Calu3 (cell line): Measurements from ENCODE around the gene MRTFA. TPM values are rescaled to one million over a fixed set of nuclear protein-coding genes. Genes with fewer than 3 reads are reported as not detected.

Experiments used
- BruUV-seq: library from RNA; stranded (reverse); fragments of 400-500 nt; replicated peaks from 2 replicates; lab custom pipeline; 2021; lab: Mats Ljungman, UMichigan
- CTCF ChIA-PET: fragments of 300-600 bp; sonication (Branson Sonifier 250); formaldehyde crosslinking; loops from one replicate; lab custom pipeline; 2022; ENCODE audit warnings: antibody characterized with exemption; lab: Charles Lee
- DNase-seq: peaks from one replicate; pipeline ENCODE4 v3.0.0; 2022
- H3K27ac Mint-ChIP-seq: one replicate; pipeline ENCODE4 v1.8.0; 2022; ENCODE audit warnings: mixed read lengths; ENCODE audit not compliant: unreplicated experiment
- H3K27me3 Mint-ChIP-seq: one replicate; pipeline ENCODE4 v1.8.0; 2022; ENCODE audit warnings: mixed read lengths; ENCODE audit not compliant: unreplicated experiment
- H3K36me3 Mint-ChIP-seq: one replicate; pipeline ENCODE4 v1.8.0; 2022; ENCODE audit warnings: mild to moderate bottlenecking, moderate library complexity, mixed read lengths; ENCODE audit not compliant: insufficient read depth, unreplicated experiment
- H3K4me1 Mint-ChIP-seq: one replicate; pipeline ENCODE4 v1.8.0; 2022; ENCODE audit warnings: mild to moderate bottlenecking, low read depth, mixed read lengths; ENCODE audit not compliant: unreplicated experiment
- H3K4me3 Mint-ChIP-seq: one replicate; pipeline ENCODE4 v1.8.0; 2022; ENCODE audit warnings: mild to moderate bottlenecking, low read depth, moderate library complexity, mixed read lengths; ENCODE audit not compliant: unreplicated experiment
- H3K9me3 Mint-ChIP-seq: one replicate; pipeline ENCODE4 v1.8.0; 2022; ENCODE audit warnings: low read depth, mixed read lengths; ENCODE audit not compliant: unreplicated experiment
- CTCF ChIP-seq: fragments of 200-600 bp; IDR thresholded peaks from one replicate; pipeline ENCODE4 v1.8.0; 2022; ENCODE audit warnings: antibody characterized with exemption; ENCODE audit not compliant: unreplicated experiment
- intact Hi-C: fragments of 100-400 bp; cut with micrococcal nuclease; formaldehyde crosslinking; loops from one replicate; pipeline ENCODE4 v1.10.0; 2022; ENCODE audit not compliant: unreplicated experiment
- total RNA-seq: library from RNA; stranded (reverse); gene quantifications from 2 replicates; pipeline ENCODE4 v1.2.3, GENCODE V29; 2022

The MRTFA gene
- total RNA-seq, 1 experiment from 2014 or later, result 54.1 TPM

GRCh38 chr22:40430991-40431390 is 205.5 kb downstream of the MRTFA start:
- CTCF ChIA-PET, result no interaction called here
- DNase-seq, result no peak
- Mint-ChIP-seq H3K4me1 (no peaks in the 10 kb centered on the region), H3K4me3 (no peak overlapping the region), H3K9me3 (no peaks in the 10 kb centered on the region), H3K36me3 (peaks cover 20% of the 10 kb centered on the region), H3K27me3 (no peaks in the 10 kb centered on the region), H3K27ac (no peak overlapping the region)
- no TSS peak for BruUV-seq
- intact Hi-C loops, result loop anchor here (10.0 kb wide), 1 partner anchor 334 kb away; no protein-coding TSS in a partner anchor
- TF ChIP-seq CTCF, result no peak

GRCh38 chr22:40429481-40429880 is 207.0 kb downstream of the MRTFA start:
- Mint-ChIP-seq H3K4me1 (no peaks in the 10 kb centered on the region), H3K9me3 (no peaks in the 10 kb centered on the region), H3K27me3 (no peaks in the 10 kb centered on the region), H3K4me3 (no peak overlapping the region), H3K36me3 (peaks cover 24% of the 10 kb centered on the region), H3K27ac (peak overlapping the region; percentile 39)
- BruUV-seq, result no TSS peak
- no peak for TF ChIP-seq CTCF
- CTCF ChIA-PET, result no interaction called here
- intact Hi-C loops, result no loop called here
- no peak for DNase-seq

GRCh38 chr22:40428796-40429195 is 207.7 kb downstream of the MRTFA start:
- Mint-ChIP-seq H3K4me3 (no peak overlapping the region), H3K4me1 (no peaks in the 10 kb centered on the region), H3K9me3 (no peaks in the 10 kb centered on the region), H3K27ac (peak overlapping the region; percentile 27), H3K36me3 (peaks cover 24% of the 10 kb centered on the region), H3K27me3 (no peaks in the 10 kb centered on the region)
- CTCF ChIA-PET, result no interaction called here
- BruUV-seq, result no TSS peak
- DNase-seq, result no peak
- intact Hi-C loops, result no loop called here
- no peak for TF ChIP-seq CTCF

- no peak for TF ChIP-seq CTCF
- no TSS peak for BruUV-seq
- intact Hi-C loops, result no loop called here
- H3K27me3 Mint-ChIP-seq, result no peaks in the 10 kb centered on the region
- DNase-seq, result no peak
- H3K9me3 Mint-ChIP-seq, result no peaks in the 10 kb centered on the region
- no peak overlapping the region for H3K27ac Mint-ChIP-seq
- H3K4me1 Mint-ChIP-seq, result no peaks in the 10 kb centered on the region
- CTCF ChIA-PET, result no interaction called here
- H3K36me3 Mint-ChIP-seq, result peaks cover 32% of the 10 kb centered on the region
- no peak overlapping the region for H3K4me3 Mint-ChIP-seq
These were observed 209.8 kb downstream of the MRTFA start for GRCh38 chr22:40426594-40427333.
